Large intestine (tissue), 3 donors: ENCODE measurements around the gene ETS1. TPM values are rescaled to one million over a fixed set of nuclear protein-coding genes. Genes with fewer than 3 reads are reported as not detected.
A peak's percentile ranks its signal among the peaks of the same experiment; 100 is the strongest.

Source experiments
- DNase-seq, 2 donors: peaks; one replicate each; pipeline versions ENCODE4 v3.0.0 to v3.0.0-alpha.2; 2013
- H3K27ac ChIP-seq: one replicate; pipeline ENCODE4 v1.5.1; 2013; ENCODE audit warnings: low read length
- H3K27me3 ChIP-seq: 2 replicates; pipeline ENCODE4 v1.6.1; 2013; ENCODE audit warnings: low read length; ENCODE audit not compliant: control insufficient read depth, insufficient read depth
- H3K36me3 ChIP-seq: 2 replicates; pipeline ENCODE4 v1.6.1; 2013; ENCODE audit warnings: low read length; ENCODE audit not compliant: control insufficient read depth, insufficient read depth
- H3K4me1 ChIP-seq: one replicate; pipeline ENCODE4 v1.6.1; 2013; ENCODE audit warnings: low read length; ENCODE audit not compliant: control insufficient read depth, insufficient read depth
- H3K4me3 ChIP-seq: one replicate; pipeline ENCODE4 v1.5.1; 2013; ENCODE audit warnings: low read length
- H3K9me3 ChIP-seq: one replicate; pipeline ENCODE4 v1.6.1; 2013; ENCODE audit warnings: mild to moderate bottlenecking, low read depth, low read length, moderate library complexity; ENCODE audit not compliant: control insufficient read depth
- WGBS: methylation state at CpG from one replicate; pipeline ENCODE4 v1.1.5; 2013; ENCODE audit warnings: low lambda C conversion rate; ENCODE audit not compliant: insufficient coverage; 5-methylcytosine and 5-hydroxymethylcytosine counted together
- polyA plus RNA-seq: library from polyadenylated mRNA; unstranded; fragments of 120-200 nt; gene quantifications from one replicate; pipeline ENCODE4 v1.2.1, GENCODE V29; 2013

ETS1 gene
- polyA plus RNA-seq, 1 donor: 40.8 TPM

- Histone ChIP-seq H3K27ac (no peak overlapping the region), H3K9me3 (no peaks in the 10 kb centered on the region), H3K27me3 (no peaks in the 10 kb centered on the region), H3K4me3 (no peak overlapping the region), H3K36me3 (no peaks in the 10 kb centered on the region), H3K4me1 (no peaks in the 10 kb centered on the region)
- DNase-seq: no peak
- 86% methylated on average over 1 of the region's 2 CpGs for WGBS
These were observed 150.2 kb downstream of the ETS1 start for GRCh38 chr11:128437136-128437535.

GRCh38 chr11:128434818-128435217 lies 152.5 kb downstream of the ETS1 start:
- H3K4me3 ChIP-seq: no peak overlapping the region
- no peaks in the 10 kb centered on the region for H3K27me3 ChIP-seq
- no peak for DNase-seq
- no peak overlapping the region for H3K27ac ChIP-seq
- no peaks in the 10 kb centered on the region for H3K4me1 ChIP-seq
- H3K36me3 ChIP-seq: no peaks in the 10 kb centered on the region
- WGBS: 80% methylated on average over 1 of the region's 3 CpGs
- no peaks in the 10 kb centered on the region for H3K9me3 ChIP-seq

GRCh38 chr11:128434411-128434810 lies 152.9 kb downstream of the ETS1 start:
- WGBS: 100% methylated on average over 1 of the region's 4 CpGs
- no peak for DNase-seq
- no peak overlapping the region for H3K27ac ChIP-seq
- H3K4me1 ChIP-seq: no peaks in the 10 kb centered on the region
- H3K4me3 ChIP-seq: no peak overlapping the region
- no peaks in the 10 kb centered on the region for H3K36me3 ChIP-seq
- no peaks in the 10 kb centered on the region for H3K9me3 ChIP-seq
- no peaks in the 10 kb centered on the region for H3K27me3 ChIP-seq

- Histone ChIP-seq H3K9me3 (no peaks in the 10 kb centered on the region), H3K27ac (no peak overlapping the region), H3K4me1 (no peaks in the 10 kb centered on the region), H3K36me3 (no peaks in the 10 kb centered on the region), H3K4me3 (no peak overlapping the region), H3K27me3 (no peaks in the 10 kb centered on the region)
- DNase-seq: no peak
These were observed 154.4 kb downstream of the ETS1 start for GRCh38 chr11:128432926-128433325.

- Histone ChIP-seq H3K27ac (no peak overlapping the region), H3K36me3 (no peaks in the 10 kb centered on the region), H3K27me3 (no peaks in the 10 kb centered on the region), H3K4me1 (no peaks in the 10 kb centered on the region), H3K9me3 (no peaks in the 10 kb centered on the region), H3K4me3 (no peak overlapping the region)
- DNase-seq: no peak
- no CpG with 5 or more reads among the region's 4 CpGs for WGBS
These were observed 155.4 kb downstream of the ETS1 start for GRCh38 chr11:128431931-128432330.

- H3K9me3 ChIP-seq: no peaks in the 10 kb centered on the region
- H3K36me3 ChIP-seq: no peaks in the 10 kb centered on the region
- H3K27me3 ChIP-seq: no peaks in the 10 kb centered on the region
- no CpG with 5 or more reads among the region's 3 CpGs for WGBS
- H3K4me3 ChIP-seq: no peak overlapping the region
- H3K4me1 ChIP-seq: peaks cover 17% of the 10 kb centered on the region
- no peak for DNase-seq
- no peak overlapping the region for H3K27ac ChIP-seq
These were observed 158.4 kb downstream of the ETS1 start for GRCh38 chr11:128428935-128429334.

- Histone ChIP-seq H3K4me1 (peaks cover 36% of the 10 kb centered on the region), H3K4me3 (no peak overlapping the region), H3K36me3 (no peaks in the 10 kb centered on the region), H3K27ac (peak overlapping the region; percentile 87), H3K9me3 (no peaks in the 10 kb centered on the region), H3K27me3 (no peaks in the 10 kb centered on the region)
- WGBS: no CpG with 5 or more reads among the region's 8 CpGs
- DNase-seq: peak; percentile 94 to 99
These were observed 162.5 kb downstream of the ETS1 start for GRCh38 chr11:128424851-128425285.

GRCh38 chr11:128424271-128424711 lies 163.1 kb downstream of the ETS1 start:
- no peak overlapping the region for H3K4me3 ChIP-seq
- peak in 1 of 2 donors; percentile 44 for DNase-seq
- no peaks in the 10 kb centered on the region for H3K27me3 ChIP-seq
- peak overlapping the region; percentile 87 for H3K27ac ChIP-seq
- H3K36me3 ChIP-seq: no peaks in the 10 kb centered on the region
- WGBS: 11% methylated on average over 3 of the region's 8 CpGs
- H3K4me1 ChIP-seq: peaks cover 36% of the 10 kb centered on the region
- no peaks in the 10 kb centered on the region for H3K9me3 ChIP-seq

GRCh38 chr11:128422576-128423370 lies 164.6 kb downstream of the ETS1 start:
- peak in 1 of 2 donors; percentile 39 for DNase-seq
- Histone ChIP-seq H3K4me3 (no peak overlapping the region), H3K9me3 (no peaks in the 10 kb centered on the region), H3K36me3 (no peaks in the 10 kb centered on the region), H3K4me1 (peaks cover 36% of the 10 kb centered on the region), H3K27me3 (no peaks in the 10 kb centered on the region), H3K27ac (peak overlapping the region; percentile 87)
- WGBS: no CpG with 5 or more reads among the region's 16 CpGs

GRCh38 chr11:128421577-128422330 lies 165.6 kb downstream of the ETS1 start:
- Histone ChIP-seq H3K27ac (no peak overlapping the region), H3K9me3 (no peaks in the 10 kb centered on the region), H3K4me3 (no peak overlapping the region), H3K27me3 (no peaks in the 10 kb centered on the region), H3K36me3 (no peaks in the 10 kb centered on the region), H3K4me1 (peaks cover 36% of the 10 kb centered on the region)
- peak in 1 of 2 donors; percentile 47 for DNase-seq
- 51% methylated on average over 3 of the region's 6 CpGs for WGBS
